Stimulated activated CD4-positive, alpha-beta T cell treated with anti-CD3 and anti-CD28 coated beads, TNF-alpha, amount 100 ng/mL, for 4 hours (primary cell): ENCODE data around the gene OR1D2.
"Not testable (repeated sequence)": the region's sequence is repeated elsewhere in the genome, so short reads cannot be mapped to it uniquely, and the experiment has no call there.

ENCODE experiments used
- DNase-seq, 3 experiments: peaks; one replicate each; pipeline ENCODE4 v3.0.0-alpha.2; 2020; ENCODE audit warnings: low read depth in 3 of 3

OR1D2 gene, protein sequence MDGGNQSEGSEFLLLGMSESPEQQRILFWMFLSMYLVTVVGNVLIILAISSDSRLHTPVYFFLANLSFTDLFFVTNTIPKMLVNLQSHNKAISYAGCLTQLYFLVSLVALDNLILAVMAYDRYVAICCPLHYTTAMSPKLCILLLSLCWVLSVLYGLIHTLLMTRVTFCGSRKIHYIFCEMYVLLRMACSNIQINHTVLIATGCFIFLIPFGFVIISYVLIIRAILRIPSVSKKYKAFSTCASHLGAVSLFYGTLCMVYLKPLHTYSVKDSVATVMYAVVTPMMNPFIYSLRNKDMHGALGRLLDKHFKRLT

DNA sequence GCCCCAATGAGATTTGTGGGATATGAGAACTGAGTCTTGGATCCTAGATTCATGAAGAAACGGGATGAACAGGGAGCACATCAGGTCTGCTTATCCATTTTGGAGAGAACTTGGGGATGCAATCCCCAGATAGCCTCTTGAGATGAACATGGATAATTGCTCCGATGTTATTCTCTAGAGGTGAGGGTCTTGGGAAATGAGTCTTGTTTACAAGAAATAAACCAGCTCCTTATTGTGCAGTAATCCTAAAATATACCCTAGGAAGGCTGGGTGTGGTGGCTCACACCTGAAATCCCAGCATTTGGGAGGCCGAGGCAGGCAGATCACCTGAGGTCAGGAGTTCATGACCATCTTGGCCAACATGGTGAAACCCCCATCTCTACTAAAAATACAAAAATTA is at the start of gene OR1D2:
TSS of gene OR1D2 (minus strand) at position 101 of the 400 bp plus-strand sequence. CDS start 11,426 bp downstream, outside the sequence.
- DNase-seq: no peak

DNA sequence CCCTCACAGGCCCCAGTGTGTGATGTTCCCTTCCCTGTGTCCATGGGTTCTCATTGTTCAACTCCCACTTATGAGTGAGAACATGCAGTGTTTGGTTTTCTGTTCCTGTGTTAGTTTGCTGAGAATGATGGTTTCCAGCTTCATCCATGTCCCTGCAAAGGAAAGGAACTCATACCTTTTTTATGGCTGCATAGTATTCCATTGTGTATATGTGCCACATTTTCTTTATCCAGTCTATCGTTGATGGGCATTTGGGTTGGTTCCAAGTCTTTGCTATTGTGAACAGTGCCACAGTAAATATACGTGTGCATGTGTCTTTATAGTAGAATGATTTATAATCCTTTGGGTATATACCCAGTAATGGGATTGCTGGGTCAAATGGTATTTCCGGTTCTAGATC is 33.3 kb upstream of the OR1D2 start:
- not testable (repeated sequence) for DNase-seq

GRCh38 chr17:3127451-3127850 is 23.2 kb upstream of the OR1D2 start, which contains the start of gene OR1G1:
OR1G1 (minus strand) TSS chr17:3127551; CDS start chr17:3127551, 0 bp downstream.
- no peak for DNase-seq

DNA sequence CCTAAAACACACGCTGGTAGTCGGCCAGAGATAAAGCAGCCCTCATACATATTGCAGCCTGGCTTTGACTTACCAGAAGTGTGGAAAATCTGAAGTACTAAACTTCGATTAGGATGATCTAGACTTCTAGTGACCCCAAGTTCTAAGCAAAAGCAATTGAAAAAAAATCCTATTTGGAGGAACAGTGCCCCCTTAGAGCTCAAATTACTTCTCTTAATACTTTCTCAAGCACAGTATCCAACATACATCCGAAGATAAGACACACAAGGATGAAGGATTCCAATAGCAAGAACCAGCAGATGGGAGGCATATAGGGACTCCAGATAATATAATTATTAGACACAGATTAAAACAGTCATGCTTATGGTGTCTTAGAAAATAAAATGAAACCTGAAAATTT is 30.4 kb downstream of the OR1D2 start:
- DNase-seq: not testable (repeated sequence)

DNA sequence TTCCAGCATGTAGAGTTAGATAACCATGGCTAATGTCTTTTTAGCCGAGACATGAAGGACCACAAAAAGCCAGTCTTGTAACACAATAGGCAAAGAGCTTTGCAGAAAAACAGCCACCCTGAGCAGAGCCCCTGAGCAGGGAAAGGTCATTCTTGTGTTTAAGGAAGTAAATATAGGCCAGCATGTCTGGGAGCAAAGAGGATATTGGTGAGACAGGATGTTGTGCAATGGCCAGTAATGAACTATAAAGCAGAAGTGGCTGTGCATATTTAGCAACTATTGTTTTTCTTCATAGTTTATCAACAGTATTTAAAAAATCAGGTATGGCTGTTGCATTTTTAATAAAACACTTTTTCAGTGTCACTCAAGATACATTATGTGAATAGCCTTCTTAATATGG is 39.0 kb downstream of the OR1D2 start:
- DNase-seq: not testable (repeated sequence)

DNA sequence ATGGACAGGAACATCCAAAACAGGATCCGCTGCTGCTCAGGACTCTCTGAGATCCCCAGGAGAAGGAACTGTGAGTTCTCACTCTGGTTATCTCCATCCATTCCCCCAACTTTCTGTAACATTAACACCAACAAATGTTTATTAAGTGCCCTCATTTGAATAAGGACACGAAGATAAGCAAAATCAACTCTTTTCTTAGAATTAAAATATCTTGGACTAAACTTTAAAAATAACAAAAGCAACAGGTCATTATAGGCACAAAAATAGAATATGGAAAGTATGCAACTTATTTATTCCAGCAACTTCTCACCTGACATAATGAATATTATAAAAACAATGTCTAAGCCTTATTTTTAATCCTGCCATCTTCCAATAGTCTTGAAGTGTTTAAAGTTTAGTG is 40.7 kb downstream of the OR1D2 start, which contains the start of gene OR1D5:
TSS of gene OR1D5 (minus strand) at position 101 of the 400 bp plus-strand sequence. CDS start at position 101, 0 bp downstream.
- not testable (repeated sequence) for DNase-seq

DNA sequence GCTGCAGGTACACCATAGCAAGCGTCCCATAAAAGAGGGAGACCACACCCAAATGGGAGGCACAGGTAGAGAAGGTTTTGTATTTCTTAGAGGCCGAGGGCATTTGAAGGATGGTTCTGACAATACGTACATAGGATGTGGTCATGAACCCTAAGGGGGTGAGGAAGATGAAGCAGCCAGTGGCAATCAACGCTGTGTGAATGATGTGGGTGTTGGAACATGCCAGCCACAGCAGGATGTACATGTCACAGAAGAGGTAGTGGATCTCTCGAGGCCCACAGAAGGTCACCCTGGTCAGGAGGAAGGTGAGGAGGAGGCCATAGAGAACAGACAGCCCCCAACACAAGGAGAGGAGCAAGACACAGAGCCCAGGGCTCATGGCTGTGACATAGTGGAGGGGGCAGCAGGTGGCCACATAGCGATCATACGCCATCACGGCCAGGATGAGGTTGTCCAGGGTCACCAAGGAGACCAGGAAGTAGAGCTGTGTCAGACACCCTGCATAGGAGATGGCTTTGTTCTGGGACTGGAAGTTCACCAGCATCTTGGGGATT is 41.3 kb downstream of the OR1D2 start:
- DNase-seq: not testable (repeated sequence)

- DNase-seq: not testable (repeated sequence)
These were observed 49.4 kb downstream of the OR1D2 start for GRCh38 chr17:3054868-3055267.

DNA sequence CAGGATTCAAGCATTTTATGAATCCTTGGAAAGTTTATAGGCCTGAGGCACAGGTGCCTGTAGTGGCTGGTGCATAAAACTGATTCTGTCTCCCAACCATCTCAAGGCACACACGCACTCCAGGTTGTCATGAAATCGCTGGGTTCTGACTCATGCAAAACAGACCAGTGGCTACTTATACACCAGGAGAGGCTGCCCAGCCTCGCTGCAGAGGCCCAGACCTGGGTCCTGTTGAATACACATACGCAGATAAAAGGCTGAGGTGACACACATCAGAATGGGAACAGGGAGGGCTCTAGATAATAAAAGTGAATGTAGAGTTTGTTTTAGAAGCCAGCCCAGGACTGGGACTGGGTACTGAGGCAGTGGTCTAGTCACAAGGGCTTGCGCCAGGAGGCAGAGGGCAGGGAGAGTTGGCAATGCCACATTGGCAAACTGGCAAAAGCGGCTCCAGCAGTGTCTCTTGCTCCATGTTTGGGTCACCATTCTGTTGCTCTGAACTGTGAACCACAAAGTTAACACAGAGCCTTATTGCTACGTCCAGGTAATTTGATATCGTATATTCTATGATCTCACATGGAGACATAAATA is 54.4 kb downstream of the OR1D2 start:
- no peak for DNase-seq

DNA sequence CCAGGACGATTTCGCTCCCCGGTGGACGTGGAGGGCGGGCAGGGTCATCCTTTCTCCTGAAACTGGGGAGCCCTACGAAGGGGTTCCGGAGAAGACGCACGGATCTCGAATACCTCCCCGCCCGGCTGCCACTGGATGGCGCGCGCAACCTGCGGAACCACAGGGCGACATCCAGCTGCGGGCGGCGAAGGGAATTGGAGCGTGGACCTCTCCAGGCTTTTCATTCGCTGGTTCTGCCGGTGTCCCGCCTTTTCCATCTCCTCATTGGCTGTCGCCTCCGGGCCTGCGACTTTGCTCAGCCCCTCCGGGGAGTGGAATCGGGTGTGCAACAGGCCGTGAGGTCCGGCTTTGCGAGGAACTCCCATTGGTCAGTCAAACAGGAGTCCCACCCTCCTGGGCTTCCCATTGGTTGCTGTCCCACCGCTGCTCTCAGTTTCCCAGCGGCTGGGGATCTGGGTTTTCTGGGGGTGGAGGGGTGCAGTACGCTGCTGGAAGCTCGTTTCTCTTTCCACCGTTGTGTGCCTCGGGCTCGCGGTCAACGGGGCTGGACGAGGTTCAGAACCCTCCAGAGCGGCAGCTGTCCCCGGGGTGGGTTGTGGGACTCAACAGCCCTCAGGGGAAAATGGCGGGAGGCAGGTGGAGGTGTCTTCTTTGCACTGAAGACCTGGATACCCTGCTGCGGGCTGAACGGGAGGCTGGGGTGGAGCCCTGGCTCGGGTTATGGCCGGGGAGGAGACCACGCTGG is 55.3 kb downstream of the OR1D2 start:
- peak; percentile 74 to 88 (median 86) for DNase-seq

- DNase-seq: no peak
These were observed 57.5 kb downstream of the OR1D2 start for GRCh38 chr17:3046753-3047152.

- no peak for DNase-seq
These were observed 60.4 kb downstream of the OR1D2 start for GRCh38 chr17:3043737-3044365.

DNA sequence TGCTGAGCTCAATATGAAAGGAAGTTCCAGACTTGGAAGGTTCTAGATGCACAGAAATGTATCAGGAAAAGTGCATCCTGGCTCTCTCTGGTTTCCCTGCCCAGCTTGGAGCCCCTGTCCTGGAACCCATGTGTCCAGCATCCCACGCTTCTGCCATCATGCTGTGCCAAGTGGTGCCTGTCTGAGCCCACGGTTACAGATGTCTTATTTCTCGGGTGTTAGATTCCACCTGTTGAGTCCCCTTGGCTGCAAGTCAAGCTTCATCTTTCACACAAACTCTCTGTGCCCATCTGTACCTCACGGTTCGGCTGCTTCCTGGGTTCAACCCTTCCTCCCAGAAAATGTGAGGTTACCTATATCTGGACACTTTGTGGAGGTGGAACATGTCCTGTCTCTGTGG is 63.3 kb downstream of the OR1D2 start:
- no peak for DNase-seq

DNA sequence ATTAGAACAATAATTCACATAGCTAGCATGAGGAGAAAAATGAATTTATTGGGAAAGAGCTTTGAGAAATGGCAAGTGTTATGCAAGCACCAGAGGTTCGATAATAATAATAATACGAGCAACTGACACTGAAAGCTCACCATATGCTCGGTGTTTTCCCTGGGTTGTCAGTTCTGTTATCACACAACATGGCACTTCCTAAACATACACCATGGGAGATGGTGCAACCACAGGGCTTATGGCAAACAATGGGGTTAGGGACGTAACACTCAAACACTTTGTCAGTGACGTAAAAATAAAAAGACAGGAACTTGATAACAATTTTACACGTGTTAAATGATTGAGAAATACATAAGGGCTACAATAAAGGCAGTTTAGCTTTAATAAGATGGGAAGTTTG is 64.5 kb downstream of the OR1D2 start:
- DNase-seq: no peak

DNA sequence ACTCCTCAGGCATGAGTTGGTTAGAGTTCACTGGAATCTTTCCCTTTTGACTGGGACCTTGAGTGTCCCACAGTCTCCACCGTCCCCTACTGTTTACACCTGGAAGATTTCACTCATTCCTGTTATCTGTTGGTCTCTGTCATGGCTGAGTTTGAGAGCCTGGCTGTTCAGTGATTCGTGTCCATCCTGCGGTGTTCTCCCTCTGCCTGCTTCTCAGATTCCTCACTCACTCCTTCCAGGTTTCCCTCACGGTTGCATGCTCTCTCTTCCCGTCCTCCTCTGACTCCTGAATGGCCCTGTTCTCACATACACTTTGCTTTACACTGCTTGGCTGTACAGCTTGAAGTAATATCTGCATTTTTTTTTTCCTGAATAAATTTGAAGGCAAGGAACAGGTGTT is 65.3 kb downstream of the OR1D2 start:
- no peak for DNase-seq
